SK-N-SH treated with all-trans-retinoic acid at 6 μM for 48 hours (cell line): ENCODE data around the gene EPB41.

Source experiments
- ATAC-seq: fragments of 200-7000 bp; cut with Tn5 transposase; 3 replicates; pipeline ENCODE4 v1.9.1; 2020; ENCODE audit warnings: mild to moderate bottlenecking, moderate library complexity
- ARNTL ChIP-seq: fragments of 450-650 bp; formaldehyde crosslinking; IDR thresholded peaks from 2 replicates; pipeline ENCODE4 v1.5.0; 2020; ENCODE audit warnings: low read depth, mild to moderate bottlenecking, moderate library complexity, borderline replicate concordance
- BACH2 ChIP-seq: fragments of 250-450 bp; sonication (Bioruptor Pico); IDR thresholded peaks from 2 replicates; pipeline ENCODE4 v1.9.0; 2021; ENCODE audit warnings: mild to moderate bottlenecking, borderline replicate concordance
- ESRRG ChIP-seq: fragments of 250-450 bp; sonication (Bioruptor Pico); IDR thresholded peaks from 2 replicates; pipeline ENCODE4 v1.6.1; 2021; ENCODE audit warnings: mild to moderate bottlenecking
- GLIS3 ChIP-seq: fragments of 250-450 bp; sonication (Bioruptor Pico); IDR thresholded peaks from 2 replicates; pipeline ENCODE4 v1.5.0; 2020; ENCODE audit warnings: mild to moderate bottlenecking, moderate library complexity
- ISL1 ChIP-seq: fragments of 250-450 bp; sonication (Bioruptor Pico); IDR thresholded peaks from 2 replicates; pipeline ENCODE4 v2.1.2; 2022; ENCODE audit warnings: mild to moderate bottlenecking, moderate library complexity
- PPARA ChIP-seq: fragments of 250-450 bp; sonication (Bioruptor Pico); IDR thresholded peaks from 2 replicates; pipeline ENCODE4 v1.5.0; 2020; ENCODE audit warnings: mild to moderate bottlenecking, borderline replicate concordance
- RARB ChIP-seq: fragments of 250-450 bp; sonication (Bioruptor Pico); IDR thresholded peaks from 2 replicates; pipeline ENCODE4 v1.8.0; 2021; ENCODE audit warnings: mild to moderate bottlenecking, moderate library complexity
- SNAI2 ChIP-seq: fragments of 250-450 bp; sonication (Bioruptor Pico); IDR thresholded peaks from 2 replicates; pipeline ENCODE4 v1.5.0; 2020; ENCODE audit warnings: mild to moderate bottlenecking, moderate library complexity
- TCF4 ChIP-seq: fragments of 250-450 bp; sonication (Bioruptor Pico); IDR thresholded peaks from 2 replicates; pipeline ENCODE4 v1.8.0; 2021; ENCODE audit warnings: mild to moderate bottlenecking, moderate library complexity, borderline replicate concordance
- ZC3H10 ChIP-seq: fragments of 250-450 bp; sonication (Bioruptor Pico); IDR thresholded peaks from 2 replicates; pipeline ENCODE4 v1.5.1; 2021; ENCODE audit warnings: mild to moderate bottlenecking, moderate library complexity
- ZFP30 ChIP-seq: fragments of 450-650 bp; formaldehyde crosslinking; IDR thresholded peaks from 2 replicates; pipeline ENCODE4 v1.5.0; 2022; ENCODE audit warnings: mild to moderate bottlenecking, moderate library complexity
- ZNF565 ChIP-seq: fragments of 450-650 bp; formaldehyde crosslinking; conservative IDR thresholded peaks from 2 replicates; pipeline ENCODE4 v1.5.0; 2020; ENCODE audit warnings: low read depth, mild to moderate bottlenecking, moderate library complexity
- TF ChIP-seq, protein P1 (sequence below): fragments of 250-450 bp; sonication (Bioruptor Pico); IDR thresholded peaks from 2 replicates; pipeline ENCODE4 v1.5.0; 2020; ENCODE audit warnings: mild to moderate bottlenecking, moderate library complexity
- TF ChIP-seq, protein P2 (sequence below): fragments of 250-450 bp; sonication (Bioruptor Pico); IDR thresholded peaks from 2 replicates; pipeline ENCODE4 v1.8.0; 2021; ENCODE audit warnings: low read depth, mild to moderate bottlenecking, moderate library complexity, borderline replicate concordance
- TF ChIP-seq, protein P3 (sequence below): fragments of 250-450 bp; sonication (Bioruptor Pico); IDR thresholded peaks from 2 replicates; pipeline ENCODE4 v1.8.0; 2020; ENCODE audit warnings: mild to moderate bottlenecking, moderate library complexity, borderline replicate concordance
- TF ChIP-seq, protein P4 (sequence below): fragments of 250-450 bp; sonication (Bioruptor Pico); IDR thresholded peaks from 2 replicates; pipeline ENCODE4 v1.5.1; 2020; ENCODE audit warnings: low read depth, mild to moderate bottlenecking, moderate library complexity

The EPB41 gene

DNA sequence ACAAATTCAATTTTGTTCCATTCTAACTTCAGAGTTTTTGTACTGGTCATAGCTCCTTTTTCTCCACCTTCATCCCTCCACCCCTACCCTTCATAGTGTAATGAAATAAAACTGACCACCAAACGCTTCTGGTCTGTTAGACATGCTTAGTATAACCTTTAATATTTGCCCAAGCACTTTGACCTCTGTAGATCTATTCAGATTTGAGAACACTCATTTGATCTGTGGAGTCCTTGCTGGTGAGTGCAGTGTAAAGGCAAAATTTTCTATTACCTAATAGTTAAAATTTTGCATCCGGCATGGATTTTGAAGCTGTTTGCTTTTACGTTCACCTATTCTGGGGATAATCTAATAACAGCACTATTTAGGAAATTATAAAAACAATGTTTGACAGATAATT lies 168.2 kb downstream of the EPB41 start (continued):
- TF ChIP-seq, protein P1, sequence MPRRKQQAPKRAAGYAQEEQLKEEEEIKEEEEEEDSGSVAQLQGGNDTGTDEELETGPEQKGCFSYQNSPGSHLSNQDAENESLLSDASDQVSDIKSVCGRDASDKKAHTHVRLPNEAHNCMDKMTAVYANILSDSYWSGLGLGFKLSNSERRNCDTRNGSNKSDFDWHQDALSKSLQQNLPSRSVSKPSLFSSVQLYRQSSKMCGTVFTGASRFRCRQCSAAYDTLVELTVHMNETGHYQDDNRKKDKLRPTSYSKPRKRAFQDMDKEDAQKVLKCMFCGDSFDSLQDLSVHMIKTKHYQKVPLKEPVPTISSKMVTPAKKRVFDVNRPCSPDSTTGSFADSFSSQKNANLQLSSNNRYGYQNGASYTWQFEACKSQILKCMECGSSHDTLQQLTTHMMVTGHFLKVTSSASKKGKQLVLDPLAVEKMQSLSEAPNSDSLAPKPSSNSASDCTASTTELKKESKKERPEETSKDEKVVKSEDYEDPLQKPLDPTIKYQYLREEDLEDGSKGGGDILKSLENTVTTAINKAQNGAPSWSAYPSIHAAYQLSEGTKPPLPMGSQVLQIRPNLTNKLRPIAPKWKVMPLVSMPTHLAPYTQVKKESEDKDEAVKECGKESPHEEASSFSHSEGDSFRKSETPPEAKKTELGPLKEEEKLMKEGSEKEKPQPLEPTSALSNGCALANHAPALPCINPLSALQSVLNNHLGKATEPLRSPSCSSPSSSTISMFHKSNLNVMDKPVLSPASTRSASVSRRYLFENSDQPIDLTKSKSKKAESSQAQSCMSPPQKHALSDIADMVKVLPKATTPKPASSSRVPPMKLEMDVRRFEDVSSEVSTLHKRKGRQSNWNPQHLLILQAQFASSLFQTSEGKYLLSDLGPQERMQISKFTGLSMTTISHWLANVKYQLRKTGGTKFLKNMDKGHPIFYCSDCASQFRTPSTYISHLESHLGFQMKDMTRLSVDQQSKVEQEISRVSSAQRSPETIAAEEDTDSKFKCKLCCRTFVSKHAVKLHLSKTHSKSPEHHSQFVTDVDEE (CRISPR knock-in tag), result no peak
- no peak for TF ChIP-seq ZNF565
- no peak for TF ChIP-seq ISL1 (CRISPR knock-in tag)

DNA sequence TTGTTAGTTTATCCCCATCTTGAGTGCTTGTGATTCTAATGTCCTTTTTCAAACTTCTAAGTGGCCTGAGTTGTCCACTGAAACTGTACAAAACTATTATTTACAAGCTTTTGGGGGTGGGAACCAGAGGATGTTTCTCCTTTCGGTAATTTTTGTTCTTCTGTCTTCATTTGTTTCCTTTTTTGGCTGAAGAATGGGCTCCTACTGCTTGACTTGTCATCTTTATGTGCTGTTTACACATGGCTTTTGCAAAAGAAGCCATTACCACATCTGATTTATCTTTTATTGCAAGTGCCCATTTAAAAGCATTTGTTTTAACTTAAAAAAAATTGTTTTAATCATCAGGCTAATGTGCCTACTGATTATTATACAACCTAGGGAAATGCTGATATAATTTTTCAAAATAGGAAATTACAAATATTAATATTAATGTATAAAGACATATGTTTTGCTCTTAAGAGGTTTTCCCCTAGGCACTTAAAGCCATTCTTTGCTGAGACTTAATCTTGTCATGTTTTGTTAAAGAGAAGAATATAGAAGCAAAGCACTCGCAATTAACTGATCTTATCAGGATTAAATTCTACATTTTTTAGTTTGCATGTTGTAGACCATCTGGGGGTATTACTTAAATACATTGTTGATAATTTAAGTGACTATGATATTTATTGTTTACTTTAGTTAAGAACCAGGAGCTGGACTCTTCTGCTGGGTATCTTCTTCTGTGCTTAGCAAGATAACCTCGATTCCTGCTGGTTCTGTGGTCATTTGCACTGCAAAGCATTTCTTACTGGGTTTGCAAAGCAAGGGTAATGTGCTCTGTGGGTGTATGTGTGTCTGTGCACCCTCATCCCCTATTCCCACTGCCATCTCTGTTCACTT lies 169.2 kb downstream of the EPB41 start:
- TF ChIP-seq ISL1 (CRISPR knock-in tag) (peak; percentile 94), TCF4 (CRISPR knock-in tag) (peak; percentile 89), SNAI2 (CRISPR knock-in tag) (no peak)
- TF ChIP-seq, all 23 proteins: peak for 2
- ATAC-seq, result peak; percentile 87

DNA sequence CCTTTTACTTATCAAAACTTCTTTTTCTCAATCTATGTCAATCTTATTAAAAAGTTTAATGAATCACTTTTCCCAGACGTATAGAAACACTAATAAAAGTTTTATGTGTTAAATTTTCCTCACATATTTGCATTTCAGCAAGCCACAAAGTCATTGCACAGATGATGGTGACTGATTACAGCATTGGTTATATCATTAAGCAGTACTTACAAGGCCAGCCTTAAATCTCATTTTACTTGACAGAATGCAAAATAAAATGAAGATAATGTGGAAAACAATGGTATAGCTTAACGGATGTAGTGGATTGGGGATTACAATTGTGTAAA lies 169.8 kb downstream of the EPB41 start:
- TF ChIP-seq, protein P2, sequence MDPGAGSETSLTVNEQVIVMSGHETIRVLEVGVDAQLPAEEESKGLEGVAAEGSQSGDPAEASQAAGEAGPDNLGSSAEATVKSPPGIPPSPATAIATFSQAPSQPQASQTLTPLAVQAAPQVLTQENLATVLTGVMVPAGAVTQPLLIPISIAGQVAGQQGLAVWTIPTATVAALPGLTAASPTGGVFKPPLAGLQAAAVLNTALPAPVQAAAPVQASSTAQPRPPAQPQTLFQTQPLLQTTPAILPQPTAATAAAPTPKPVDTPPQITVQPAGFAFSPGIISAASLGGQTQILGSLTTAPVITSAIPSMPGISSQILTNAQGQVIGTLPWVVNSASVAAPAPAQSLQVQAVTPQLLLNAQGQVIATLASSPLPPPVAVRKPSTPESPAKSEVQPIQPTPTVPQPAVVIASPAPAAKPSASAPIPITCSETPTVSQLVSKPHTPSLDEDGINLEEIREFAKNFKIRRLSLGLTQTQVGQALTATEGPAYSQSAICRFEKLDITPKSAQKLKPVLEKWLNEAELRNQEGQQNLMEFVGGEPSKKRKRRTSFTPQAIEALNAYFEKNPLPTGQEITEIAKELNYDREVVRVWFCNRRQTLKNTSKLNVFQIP (CRISPR knock-in tag), result no peak
- TF ChIP-seq ZC3H10, result no peak
- peak; percentile 19; the same call in 2 of the 3 replicates for ATAC-seq

DNA sequence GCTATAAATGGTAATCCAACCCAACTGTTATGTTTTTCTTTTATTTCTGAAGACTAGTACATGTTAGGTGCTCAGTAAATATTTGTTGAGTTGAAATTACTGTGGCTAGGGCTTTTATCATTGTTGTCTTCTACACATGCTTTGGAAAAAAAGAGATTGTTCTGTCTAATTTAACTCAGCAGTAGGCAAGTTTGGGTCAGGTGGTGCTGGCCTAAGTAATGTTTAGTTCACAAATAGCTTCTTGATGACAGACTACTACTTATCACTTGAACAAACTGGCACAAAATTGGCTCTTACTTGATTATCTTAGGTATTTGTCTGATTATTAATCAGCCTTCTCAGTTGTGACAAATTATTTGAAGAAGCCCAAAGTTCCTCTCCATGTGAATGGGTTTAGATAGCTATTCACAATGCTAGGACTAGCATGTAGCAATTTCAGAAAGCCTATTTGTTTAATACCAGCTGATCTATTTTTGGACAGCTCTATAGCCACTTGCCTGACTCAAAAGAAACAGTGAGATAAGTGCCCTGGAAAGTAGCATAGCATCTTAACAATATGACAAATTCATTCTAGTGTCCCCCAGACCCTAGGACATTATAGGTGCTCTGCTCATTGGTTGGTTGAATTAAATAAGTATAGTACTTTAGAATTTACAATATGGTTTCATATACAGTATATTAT lies 176.7 kb downstream of the EPB41 start:
- ATAC-seq, result no peak
- TF ChIP-seq BACH2 (CRISPR knock-in tag) (no peak), SNAI2 (CRISPR knock-in tag) (no peak), ARNTL (CRISPR knock-in tag) (no peak), ISL1 (CRISPR knock-in tag) (no peak), GLIS3 (CRISPR knock-in tag) (no peak), ZNF565 (no peak), ZFP30 (CRISPR knock-in tag) (no peak), ESRRG (CRISPR knock-in tag) (no peak), RARB (CRISPR knock-in tag) (no peak), ZC3H10 (no peak), PPARA (no peak)
- TF ChIP-seq, protein P1 (CRISPR knock-in tag), result no peak
- TF ChIP-seq, protein P3, sequence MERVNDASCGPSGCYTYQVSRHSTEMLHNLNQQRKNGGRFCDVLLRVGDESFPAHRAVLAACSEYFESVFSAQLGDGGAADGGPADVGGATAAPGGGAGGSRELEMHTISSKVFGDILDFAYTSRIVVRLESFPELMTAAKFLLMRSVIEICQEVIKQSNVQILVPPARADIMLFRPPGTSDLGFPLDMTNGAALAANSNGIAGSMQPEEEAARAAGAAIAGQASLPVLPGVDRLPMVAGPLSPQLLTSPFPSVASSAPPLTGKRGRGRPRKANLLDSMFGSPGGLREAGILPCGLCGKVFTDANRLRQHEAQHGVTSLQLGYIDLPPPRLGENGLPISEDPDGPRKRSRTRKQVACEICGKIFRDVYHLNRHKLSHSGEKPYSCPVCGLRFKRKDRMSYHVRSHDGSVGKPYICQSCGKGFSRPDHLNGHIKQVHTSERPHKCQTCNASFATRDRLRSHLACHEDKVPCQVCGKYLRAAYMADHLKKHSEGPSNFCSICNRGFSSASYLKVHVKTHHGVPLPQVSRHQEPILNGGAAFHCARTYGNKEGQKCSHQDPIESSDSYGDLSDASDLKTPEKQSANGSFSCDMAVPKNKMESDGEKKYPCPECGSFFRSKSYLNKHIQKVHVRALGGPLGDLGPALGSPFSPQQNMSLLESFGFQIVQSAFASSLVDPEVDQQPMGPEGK (CRISPR knock-in tag), result no peak
- TF ChIP-seq, protein P4, sequence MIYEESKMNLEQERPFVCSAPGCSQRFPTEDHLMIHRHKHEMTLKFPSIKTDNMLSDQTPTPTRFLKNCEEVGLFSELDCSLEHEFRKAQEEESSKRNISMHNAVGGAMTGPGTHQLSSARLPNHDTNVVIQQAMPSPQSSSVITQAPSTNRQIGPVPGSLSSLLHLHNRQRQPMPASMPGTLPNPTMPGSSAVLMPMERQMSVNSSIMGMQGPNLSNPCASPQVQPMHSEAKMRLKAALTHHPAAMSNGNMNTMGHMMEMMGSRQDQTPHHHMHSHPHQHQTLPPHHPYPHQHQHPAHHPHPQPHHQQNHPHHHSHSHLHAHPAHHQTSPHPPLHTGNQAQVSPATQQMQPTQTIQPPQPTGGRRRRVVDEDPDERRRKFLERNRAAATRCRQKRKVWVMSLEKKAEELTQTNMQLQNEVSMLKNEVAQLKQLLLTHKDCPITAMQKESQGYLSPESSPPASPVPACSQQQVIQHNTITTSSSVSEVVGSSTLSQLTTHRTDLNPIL (CRISPR knock-in tag), result no peak
- TF ChIP-seq, protein P2 (CRISPR knock-in tag), result no peak
